Fibroblast of skin of left quadriceps (primary cell): ENCODE results near the gene BOD1L1.

Source experiments
- DNase-seq, 2 experiments: peaks; one replicate each; pipeline ENCODE4 v3.0.0-alpha.2; 2013; ENCODE audit warnings: low read depth in 2 of 2

The BOD1L1 gene

GRCh38 chr4:13524504-13525243 lies 102.9 kb downstream of the BOD1L1 start:
- DNase-seq = no peak

- no peak for DNase-seq
Observed at GRCh38 chr4:13523591-13524503, 103.7 kb downstream of the BOD1L1 start.

- DNase-seq = no peak
Observed at GRCh38 chr4:13523105-13523477, 104.4 kb downstream of the BOD1L1 start.

GRCh38 chr4:13522282-13523104 lies 105.0 kb downstream of the BOD1L1 start:
- no peak for DNase-seq

- no peak for DNase-seq
Observed at GRCh38 chr4:13521047-13521446, 106.5 kb downstream of the BOD1L1 start.
